Measurements from ENCODE around the gene CARM1. TPM values are rescaled to one million over a fixed set of nuclear protein-coding genes. Genes with fewer than 3 reads are reported as not detected.

CARM1 gene
- polyA plus RNA-seq, 2 of the 4 experiments (the other 2 are of a cell fraction) = 15.2 to 32.2 TPM

- Histone ChIP-seq H3K4me1 (peaks cover 8% of the 10 kb centered on the region; the same call in 2 of the 3 replicates), H3K9me3 (peaks cover 7% of the 10 kb centered on the region), H3K4me2 (peak overlapping the region; percentile 63), H3K4me3 (peak overlapping the region; percentile 25; the same call in 1 of the 3 replicates), H3K27ac (peak overlapping the region in 1 of 2 experiments; percentile 99; a peak in 3 of 6 replicates)
- WGBS (ENCODE audit: missing lambda C conversion rate) = 44% methylated on average over 18 of the region's 32 CpGs
- FAIRE-seq = no peak
- ChIA-PET CTCF (interaction anchor here (0.6 to 6.7 kb wide), 7 partner anchors 13 to 1892 kb away, joined by 3 to 65 read pairs (median 5); partner anchors contain the start of gene DNM2), POLR2A (interaction anchor here (0.9 to 2.2 kb wide), 5 partner anchors 11 to 118 kb away, joined by 3 to 23 read pairs (median 5); partner anchors contain the start of gene DNM2)
- DNase-seq (ENCODE audit: low read depth in 1 of 2, low spot score in 1 of 2) = peak in 1 of 2 experiments; percentile 94
- ATAC-seq = no peak; a peak in 1 of 6 replicates
- TF ChIP-seq HDAC2 (IDR thresholded peaks at IDR 0.05) (no peak), ZNF302 (CRISPR knock-in tag; IDR thresholded peaks at IDR 0.05) (no peak), ZSCAN20 (CRISPR knock-in tag; IDR thresholded peaks at IDR 0.05) (no peak), MAFK (IDR thresholded peaks at IDR 0.05; ENCODE audit: partially characterized antibody) (peak; percentile 54), HMGXB4 (CRISPR knock-in tag; IDR thresholded peaks at IDR 0.05; ENCODE audit: borderline replicate concordance) (no peak)
These were observed 36.1 kb upstream of the CARM1 start for GRCh38 chr19:10835089-10835753.

DNA sequence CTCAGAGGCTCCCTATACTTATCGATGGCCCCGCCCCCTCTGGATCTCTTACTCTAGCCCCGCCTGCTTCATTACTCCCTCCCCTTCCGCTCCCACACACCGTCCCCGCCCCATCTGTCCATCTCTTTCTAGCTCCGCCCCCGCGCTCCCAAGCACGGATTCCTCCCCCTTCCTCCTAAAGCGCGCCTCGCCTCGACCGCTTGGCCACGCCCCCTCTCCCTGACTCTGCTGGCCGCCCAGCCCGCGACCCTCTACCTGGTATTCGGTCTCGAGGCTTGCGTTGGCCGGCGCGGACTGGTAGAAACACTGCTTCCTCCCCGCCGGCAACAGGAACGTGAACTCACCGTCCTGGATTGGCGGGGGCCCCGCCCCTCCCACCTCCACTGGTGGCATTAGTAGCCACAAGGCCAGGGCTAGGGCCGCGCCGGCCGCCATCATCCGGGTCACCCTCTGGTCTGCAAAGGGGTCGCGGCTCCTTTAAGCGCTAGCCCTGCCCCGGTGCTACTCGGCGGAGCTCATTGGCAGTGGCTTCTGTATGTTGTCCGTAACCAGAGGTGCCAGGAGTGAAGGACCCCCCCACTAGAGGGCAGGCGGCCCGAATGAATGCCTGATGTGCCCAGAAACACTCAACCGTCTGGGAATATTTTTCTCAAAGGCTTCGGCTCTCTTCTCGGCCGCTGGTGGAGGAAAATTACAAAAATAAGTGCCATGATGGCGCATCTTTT, 35.4 kb upstream of the CARM1 start, which contains the start of gene TMED1:
TMED1 (minus strand) TSS at position 459 of the 725 bp plus-strand sequence; CDS start at position 438, 21 bp downstream.
- Histone ChIP-seq H3K4me3 (peak within 1 kb of the TSS; percentile 51), H3K4me1 (peaks cover 8% of the 10 kb centered on the region; the same call in 2 of the 3 replicates), H3K9me3 (peaks cover 7% of the 10 kb centered on the region), H3K4me2 (peak within 1 kb of the TSS; percentile 63), H3K27ac (peak within 1 kb of the TSS; percentile 89 to 99)
- 1% methylated on average over 19 of the region's 50 CpGs for WGBS (ENCODE audit: missing lambda C conversion rate)
- CTCF ChIA-PET = interaction anchor here (0.6 to 6.7 kb wide), 12 partner anchors 10 to 137 kb away, joined by 3 to 65 read pairs (median 4); partner anchors contain the start of gene DNM2
- peak; percentile 94 to 96 for ATAC-seq
- FAIRE-seq = no peak
- POLR2A ChIA-PET = interaction anchor here (0.9 to 2.2 kb wide), 6 partner anchors 10 to 118 kb away, joined by 3 to 23 read pairs (median 4); partner anchors contain the start of gene DNM2
- peak; percentile 91 to 99 for DNase-seq (ENCODE audit: low read depth in 1 of 2, low spot score in 1 of 2)
- TF ChIP-seq JUNB (IDR thresholded peaks at IDR 0.05) (no peak), REST (IDR thresholded peaks at IDR 0.05) (no peak), MAX (IDR thresholded peaks at IDR 0.05) (no peak; the same call in 1 of the 2 replicates), FOSB (CRISPR knock-in tag; IDR thresholded peaks at IDR 0.05) (no peak), EHMT2 (IDR thresholded peaks at IDR 0.05; ENCODE audit: low read depth) (no peak), HDAC2 (IDR thresholded peaks at IDR 0.05) (no peak), PHF8 (IDR thresholded peaks at IDR 0.05; ENCODE audit: borderline replicate concordance, low read depth) (peak; percentile 63), HMGXB4 (CRISPR knock-in tag; IDR thresholded peaks at IDR 0.05; ENCODE audit: borderline replicate concordance) (no peak), ZC3H11A (IDR thresholded peaks at IDR 0.05) (no peak), FOSL2 (IDR thresholded peaks at IDR 0.05) (no peak), FOSL2 (CRISPR knock-in tag; IDR thresholded peaks at IDR 0.05) (no peak), GATA3 (IDR thresholded peaks at IDR 0.05; ENCODE audit: borderline replicate concordance) (0 out of 2 replicates have a peak, but pooled peaks have one; percentile 1), POLR2AphosphoS2 (conservative IDR thresholded peaks at IDR 0.05; ENCODE audit: low read length) (0 out of 2 replicates have a peak, but pooled peaks have one; percentile 26), PBX3 (IDR thresholded peaks at IDR 0.05) (0 out of 2 replicates have a peak, but pooled peaks have one; percentile 16), CTCF (IDR thresholded peaks at IDR 0.05) (no peak), HEYL (CRISPR knock-in tag; IDR thresholded peaks at IDR 0.05) (no peak), ZFP36 (IDR thresholded peaks at IDR 0.05; ENCODE audit: borderline replicate concordance, partially characterized antibody) (no peak), FOXS1 (CRISPR knock-in tag; IDR thresholded peaks at IDR 0.05) (no peak), KDM1A (IDR thresholded peaks at IDR 0.05; ENCODE audit: low read depth) (no peak)

Data from A549 (cell line).